Loucy (cell line): ENCODE results near the gene XAB2.

Source experiments
- CTCF ChIP-seq: fragments of 200-600 bp; sonication (generic); conservative IDR thresholded peaks from 2 replicates; pipeline ENCODE4 v1.5.1; 2014; ENCODE audit warnings: mild to moderate bottlenecking, antibody characterized with exemption, low read length
- EZH2phosphoT487 ChIP-seq: fragments of 200-600 bp; IDR thresholded peaks from 2 replicates; pipeline ENCODE4 v1.6.1; 2018; ENCODE audit warnings: antibody characterized with exemption, mild to moderate bottlenecking, moderate library complexity, borderline replicate concordance

- TF ChIP-seq CTCF = no peak
- TF ChIP-seq EZH2phosphoT487 = no peak
Observed at GRCh38 chr19:7578127-7578526, 51.2 kb downstream of the XAB2 start.
